ENCODE data around the gene PDLIM1. TPM values are rescaled to one million over a fixed set of nuclear protein-coding genes. Genes with fewer than 3 reads are reported as not detected.

Gene PDLIM1
- total and polyA plus RNA-seq, 9 of the 15 experiments (the other 6 are each of a cell fraction or from before 2014, with no cell fraction given): 19.8 to 164 (median 39.1) TPM

GRCh38 chr10:95236068-95236903, 54.5 kb downstream of the PDLIM1 start (continued):
- TF ChIP-seq JUN (IDR thresholded peaks at IDR 0.05; ENCODE audit: borderline replicate concordance, low read depth, low read length) (peak; percentile 61; the same call in 1 of the 2 replicates), JUN (CRISPR knock-in tag; IDR thresholded peaks at IDR 0.05; ENCODE audit: borderline replicate concordance) (no peak), C11orf30 (IDR thresholded peaks at IDR 0.05; ENCODE audit: low read depth) (peak; percentile 35; the same call in 1 of the 2 replicates), FOSL1 (tag; conservative IDR thresholded peaks at IDR 0.05) (peak; percentile 72), MAFG (tag; conservative IDR thresholded peaks at IDR 0.05) (no peak), THAP12 (CRISPR knock-in tag; IDR thresholded peaks at IDR 0.05) (no peak), PKNOX1 (IDR thresholded peaks at IDR 0.05) (peak; percentile 65), ZNF3 (CRISPR knock-in tag; IDR thresholded peaks at IDR 0.05) (no peak), HMBOX1 (IDR thresholded peaks at IDR 0.05) (peak; percentile 51; the same call in 1 of the 2 replicates)

Data from K562 (cell line).